AG04450 (cell line): ENCODE results near the gene RILPL1. TPM values are rescaled to one million over a fixed set of nuclear protein-coding genes. Genes with fewer than 3 reads are reported as not detected.

Experiments
- CTCF ChIA-PET: fragments of 300-600, 350-600 bp; formaldehyde crosslinking; extraction: SDS; loops from one replicate; lab custom pipeline; 2022; ENCODE audit warnings: antibody characterized with exemption, inconsistent platforms; lab: Charles Lee
- POLR2A ChIA-PET: fragments of 350-600 bp; formaldehyde crosslinking; extraction: SDS; loops from one replicate; lab custom pipeline; 2021; ENCODE audit warnings: antibody characterized with exemption, inconsistent platforms; lab: Yijun Ruan, JAX
- DNase-seq: peaks from one replicate; pipeline ENCODE4 v3.0.0-alpha.2; 2011; ENCODE audit warnings: low read depth, low spot score
- H3K27ac ChIP-seq: one replicate; pipeline ENCODE4 v1.5.1; 2012; ENCODE audit warnings: low read depth, low read length, control low read depth
- H3K27me3 ChIP-seq: one replicate; pipeline ENCODE4 v1.6.0; 2012; ENCODE audit warnings: low read length; ENCODE audit not compliant: control insufficient read depth, insufficient read depth
- H3K4me3 ChIP-seq: 2 replicates; pipeline ENCODE4 v1.5.1; 2011; ENCODE audit warnings: mild to moderate bottlenecking, low read depth, low read length, control low read depth
- H3K9me3 ChIP-seq: 2 replicates; pipeline ENCODE4 v1.5.1; 2012; ENCODE audit warnings: low read length; ENCODE audit not compliant: control insufficient read depth, insufficient read depth
- polyA plus RNA-seq: library from polyadenylated mRNA; depleted of rRNA; stranded (reverse); fragments of >200 nt; gene quantifications from 2 replicates; pipeline ENCODE4 v1.2.3, GENCODE V29; 2011
- TF ChIP-seq, protein P1 (sequence below): IDR thresholded peaks from 2 replicates; pipeline ENCODE4 v1.5.1; 2011; ENCODE audit warnings: low read depth, low read length, control low read depth, inconsistent platforms

The RILPL1 gene
- polyA plus RNA-seq, 1 experiment = 18.7 TPM

- Histone ChIP-seq H3K4me3 (no peak overlapping the region), H3K27me3 (no peaks in the 10 kb centered on the region), H3K27ac (no peak overlapping the region), H3K9me3 (no peaks in the 10 kb centered on the region; the same call in 1 of the 2 replicates)
- TF ChIP-seq, protein P1, sequence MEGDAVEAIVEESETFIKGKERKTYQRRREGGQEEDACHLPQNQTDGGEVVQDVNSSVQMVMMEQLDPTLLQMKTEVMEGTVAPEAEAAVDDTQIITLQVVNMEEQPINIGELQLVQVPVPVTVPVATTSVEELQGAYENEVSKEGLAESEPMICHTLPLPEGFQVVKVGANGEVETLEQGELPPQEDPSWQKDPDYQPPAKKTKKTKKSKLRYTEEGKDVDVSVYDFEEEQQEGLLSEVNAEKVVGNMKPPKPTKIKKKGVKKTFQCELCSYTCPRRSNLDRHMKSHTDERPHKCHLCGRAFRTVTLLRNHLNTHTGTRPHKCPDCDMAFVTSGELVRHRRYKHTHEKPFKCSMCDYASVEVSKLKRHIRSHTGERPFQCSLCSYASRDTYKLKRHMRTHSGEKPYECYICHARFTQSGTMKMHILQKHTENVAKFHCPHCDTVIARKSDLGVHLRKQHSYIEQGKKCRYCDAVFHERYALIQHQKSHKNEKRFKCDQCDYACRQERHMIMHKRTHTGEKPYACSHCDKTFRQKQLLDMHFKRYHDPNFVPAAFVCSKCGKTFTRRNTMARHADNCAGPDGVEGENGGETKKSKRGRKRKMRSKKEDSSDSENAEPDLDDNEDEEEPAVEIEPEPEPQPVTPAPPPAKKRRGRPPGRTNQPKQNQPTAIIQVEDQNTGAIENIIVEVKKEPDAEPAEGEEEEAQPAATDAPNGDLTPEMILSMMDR = no peak
- no peak for DNase-seq
- CTCF ChIA-PET = no interaction called here
- POLR2A ChIA-PET = no interaction called here
Observed at GRCh38 chr12:123479442-123480180, 53.9 kb downstream of the RILPL1 start.

DNA sequence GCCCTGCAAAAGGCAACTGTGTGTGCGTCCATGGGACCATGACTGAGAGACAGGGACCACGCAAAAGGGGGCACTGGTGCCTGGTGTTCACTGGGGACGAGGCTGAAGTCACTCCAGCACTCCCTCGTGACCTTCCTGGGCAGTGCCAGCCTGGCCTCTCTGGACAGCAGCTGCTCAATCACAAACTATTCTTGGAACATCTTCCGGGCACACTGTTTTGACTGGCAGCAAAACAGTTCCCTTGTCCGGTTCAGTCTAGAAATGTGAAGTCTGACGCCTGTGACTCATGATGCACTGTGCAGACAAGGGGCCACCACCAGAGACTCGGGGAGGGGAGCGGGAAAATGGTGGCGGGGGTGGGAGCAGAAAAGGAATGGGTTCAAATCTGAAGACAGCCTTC, 54.8 kb downstream of the RILPL1 start:
- Histone ChIP-seq H3K27ac (no peak overlapping the region), H3K4me3 (no peak overlapping the region), H3K27me3 (no peaks in the 10 kb centered on the region), H3K9me3 (no peaks in the 10 kb centered on the region; the same call in 1 of the 2 replicates)
- ChIA-PET CTCF (no interaction called here), POLR2A (no interaction called here)
- no peak for DNase-seq
- TF ChIP-seq, protein P1 = no peak

DNA sequence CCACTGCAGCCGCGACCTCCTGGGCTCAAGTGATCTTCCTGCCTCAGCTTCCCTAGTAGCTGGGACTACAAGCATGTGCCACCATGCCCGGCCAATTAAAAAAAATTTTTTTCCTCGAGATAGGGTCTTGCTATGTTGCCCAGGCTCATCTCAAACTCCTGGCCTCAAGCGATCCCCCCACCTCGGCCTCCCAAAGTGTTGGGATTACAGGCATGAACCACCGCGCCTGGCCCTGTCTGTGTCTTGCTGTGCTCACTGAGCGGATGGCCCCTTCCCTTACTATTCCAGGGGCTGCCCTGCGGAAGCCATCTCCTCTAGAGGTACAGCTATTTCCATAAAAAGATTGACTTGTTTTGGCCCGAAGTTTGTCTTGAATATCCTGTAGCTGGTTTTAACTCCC, 55.5 kb downstream of the RILPL1 start:
- ChIA-PET POLR2A (no interaction called here), CTCF (no interaction called here)
- DNase-seq = no peak
- no peak overlapping the region for H3K4me3 ChIP-seq
- H3K27me3 ChIP-seq = no peaks in the 10 kb centered on the region
- H3K9me3 ChIP-seq = no peaks in the 10 kb centered on the region; the same call in 1 of the 2 replicates
- no peak overlapping the region for H3K27ac ChIP-seq
- TF ChIP-seq, protein P1 = no peak

- TF ChIP-seq, protein P1 = no peak
- DNase-seq = no peak
- H3K27me3 ChIP-seq = no peaks in the 10 kb centered on the region
- H3K4me3 ChIP-seq = no peak overlapping the region
- ChIA-PET CTCF (no interaction called here), POLR2A (no interaction called here)
- H3K9me3 ChIP-seq = no peaks in the 10 kb centered on the region
- H3K27ac ChIP-seq = no peak overlapping the region
Observed at GRCh38 chr12:123475246-123475703, 58.2 kb downstream of the RILPL1 start.

- ChIA-PET CTCF (interaction anchor here (0.6 kb wide), 1 partner anchor 33 kb away, joined by 5 read pairs; no protein-coding TSS in a partner anchor), POLR2A (no interaction called here)
- TF ChIP-seq, protein P1 = no peak
- Histone ChIP-seq H3K4me3 (no peak overlapping the region), H3K27ac (no peak overlapping the region), H3K9me3 (no peaks in the 10 kb centered on the region), H3K27me3 (no peaks in the 10 kb centered on the region)
- no peak for DNase-seq
Observed at GRCh38 chr12:123474485-123475245, 58.9 kb downstream of the RILPL1 start.
